Measurements from ENCODE around the gene ACTL7A.
"Not testable (repeated sequence)": the region's sequence is repeated elsewhere in the genome, so short reads cannot be mapped to it uniquely, and the experiment has no call there.

ACTL7A gene

GRCh38 chr9:108880738-108881316 is 18.8 kb downstream of the ACTL7A start:
- no peak for DNase-seq

DNA sequence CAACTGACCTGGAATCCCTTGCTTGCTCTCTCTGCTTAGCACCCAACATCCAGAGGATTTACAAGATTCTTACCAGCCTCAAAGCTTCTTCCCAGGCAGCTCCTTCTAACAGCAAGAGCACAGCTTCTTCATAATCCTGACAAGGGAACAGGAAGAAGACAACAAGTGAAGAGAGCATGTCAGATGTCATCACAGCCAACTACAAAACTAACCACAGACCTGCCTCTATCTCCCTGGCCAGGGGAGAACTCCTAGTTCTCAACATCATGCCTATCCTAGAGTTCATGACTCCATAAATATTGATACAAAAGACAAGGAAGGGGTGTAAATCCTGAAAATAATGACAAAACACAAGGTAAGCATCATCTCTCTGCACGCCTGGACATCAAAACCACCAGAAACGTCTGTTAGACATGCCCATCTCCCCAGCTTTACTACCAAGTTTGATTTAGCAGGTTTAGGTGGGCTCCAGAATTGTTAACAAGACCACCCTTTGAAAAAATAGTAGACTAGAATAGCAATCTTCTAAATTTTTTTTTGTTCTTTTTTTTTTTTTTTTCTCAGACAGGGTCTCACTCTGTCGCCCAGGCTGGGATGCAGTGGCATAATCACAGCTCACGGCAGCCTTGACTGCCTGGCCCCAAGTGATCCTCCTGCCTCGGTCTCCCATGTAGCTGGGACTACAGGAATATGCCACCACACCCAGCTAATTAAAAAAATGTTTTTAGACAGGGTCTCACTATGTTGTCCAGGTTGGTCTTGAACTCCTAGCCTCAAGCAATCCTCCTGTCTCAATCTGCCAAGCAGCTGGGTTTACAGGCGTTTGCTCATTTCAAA is 20.2 kb downstream of the ACTL7A start:
- DNase-seq, result no peak

- DNase-seq, result no peak
These were observed 21.0 kb downstream of the ACTL7A start for GRCh38 chr9:108883085-108883484.

DNA sequence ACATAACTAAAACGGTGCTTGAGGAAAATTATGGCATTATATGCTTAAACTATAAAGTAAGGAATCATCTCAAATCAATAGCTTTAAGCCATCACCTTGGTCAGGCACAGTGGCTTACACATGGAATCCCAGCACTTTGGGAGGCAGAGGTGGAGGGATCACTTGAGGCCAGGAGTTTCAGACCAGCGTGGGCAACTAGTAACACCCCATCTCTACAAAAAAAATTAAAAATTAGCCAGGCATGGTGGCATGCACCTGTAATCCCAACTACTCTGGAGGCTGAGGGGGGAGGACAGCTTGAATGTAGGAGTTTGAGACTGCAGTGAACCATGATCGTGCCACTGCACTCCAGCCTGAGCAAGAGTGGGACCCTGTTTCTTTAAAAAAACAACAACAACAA is 22.6 kb downstream of the ACTL7A start:
- no peak for DNase-seq

DNA sequence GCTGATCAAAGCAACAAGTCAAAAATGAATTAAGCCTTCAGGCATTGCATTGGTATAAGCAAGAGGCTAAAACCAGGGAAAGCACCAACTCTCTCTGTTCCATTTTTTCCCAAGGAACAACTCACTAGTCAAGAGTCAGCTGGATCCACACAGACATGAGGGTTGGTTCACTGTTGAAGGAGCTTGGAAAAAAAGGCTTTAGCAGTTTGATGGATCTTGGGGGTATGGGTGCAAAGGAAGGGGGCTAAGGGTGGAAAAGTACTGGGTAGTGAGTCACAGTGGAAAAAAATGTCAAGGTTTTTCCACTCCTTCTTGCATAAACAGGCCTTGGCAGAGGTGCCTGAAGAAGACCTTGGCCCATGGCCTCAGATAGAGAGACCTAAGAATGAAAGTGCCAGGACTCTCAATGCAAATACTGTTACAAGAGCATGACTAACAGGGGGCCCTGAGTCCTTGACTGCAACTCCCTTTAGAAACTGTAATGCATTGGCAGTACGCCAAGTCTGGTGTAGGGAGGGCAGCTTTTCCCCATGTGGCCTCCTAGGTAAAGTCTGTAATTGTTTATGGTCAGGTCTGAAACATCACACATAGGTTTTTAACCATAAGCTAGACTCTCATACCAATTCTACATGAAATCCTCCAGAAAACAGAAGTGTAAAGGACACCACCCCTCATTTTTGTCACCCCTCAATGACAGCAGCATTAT is 23.7 kb downstream of the ACTL7A start:
- DNase-seq, result peak; percentile 76

DNA sequence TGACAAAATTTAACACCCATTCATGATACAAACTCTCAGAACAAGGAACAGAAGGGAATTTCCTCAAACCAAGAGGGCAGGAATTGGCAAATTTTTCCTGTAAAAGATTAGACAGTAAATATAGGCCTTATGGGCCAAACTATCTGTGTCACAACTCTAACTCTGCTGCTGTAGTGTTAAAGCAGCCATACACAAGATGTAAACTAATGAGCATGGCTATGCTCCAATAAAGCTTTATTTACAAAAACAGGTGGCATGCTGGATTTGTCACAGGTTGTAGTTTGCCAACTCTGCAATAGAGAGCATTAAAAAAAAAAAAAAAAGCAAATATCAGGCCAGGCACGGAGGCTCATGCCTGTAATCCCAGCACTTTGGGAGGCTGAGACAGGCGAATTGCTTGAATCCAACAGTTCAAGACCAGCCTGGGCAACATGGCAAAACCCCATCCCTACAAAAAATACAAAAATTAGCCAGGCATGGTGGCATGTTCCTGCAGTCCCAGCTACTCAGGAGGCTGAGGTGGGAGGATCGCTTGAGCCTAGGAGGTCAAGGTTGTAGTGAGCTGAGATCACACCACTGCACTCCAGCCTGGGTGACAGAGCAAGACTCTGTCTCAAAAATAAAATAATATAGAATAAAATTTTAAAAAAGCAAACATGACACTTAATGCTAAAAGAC is 24.7 kb downstream of the ACTL7A start:
- not testable (repeated sequence) for DNase-seq

DNA sequence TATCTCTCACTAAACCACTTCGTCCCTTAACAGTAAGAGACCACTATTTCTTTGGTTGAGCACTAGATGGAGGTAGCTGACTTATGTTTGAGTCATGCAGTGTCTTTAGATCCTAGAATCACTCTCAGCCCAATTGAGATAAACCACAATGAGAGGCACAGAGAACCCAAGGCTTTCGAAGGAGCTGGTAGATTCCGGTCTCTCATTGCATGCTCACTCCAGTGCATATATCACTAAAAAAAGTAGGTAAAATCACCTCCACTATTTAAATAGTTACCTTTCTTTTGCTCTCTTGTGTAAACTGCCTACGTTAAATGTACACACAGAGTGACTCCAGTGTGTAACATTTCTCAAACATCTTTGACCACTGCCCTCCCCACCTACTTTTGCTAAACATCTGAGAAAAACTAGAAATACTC is 27.6 kb downstream of the ACTL7A start:
- no peak for DNase-seq

- DNase-seq, result no peak
These were observed 32.3 kb downstream of the ACTL7A start for GRCh38 chr9:108894225-108894997.

DNA sequence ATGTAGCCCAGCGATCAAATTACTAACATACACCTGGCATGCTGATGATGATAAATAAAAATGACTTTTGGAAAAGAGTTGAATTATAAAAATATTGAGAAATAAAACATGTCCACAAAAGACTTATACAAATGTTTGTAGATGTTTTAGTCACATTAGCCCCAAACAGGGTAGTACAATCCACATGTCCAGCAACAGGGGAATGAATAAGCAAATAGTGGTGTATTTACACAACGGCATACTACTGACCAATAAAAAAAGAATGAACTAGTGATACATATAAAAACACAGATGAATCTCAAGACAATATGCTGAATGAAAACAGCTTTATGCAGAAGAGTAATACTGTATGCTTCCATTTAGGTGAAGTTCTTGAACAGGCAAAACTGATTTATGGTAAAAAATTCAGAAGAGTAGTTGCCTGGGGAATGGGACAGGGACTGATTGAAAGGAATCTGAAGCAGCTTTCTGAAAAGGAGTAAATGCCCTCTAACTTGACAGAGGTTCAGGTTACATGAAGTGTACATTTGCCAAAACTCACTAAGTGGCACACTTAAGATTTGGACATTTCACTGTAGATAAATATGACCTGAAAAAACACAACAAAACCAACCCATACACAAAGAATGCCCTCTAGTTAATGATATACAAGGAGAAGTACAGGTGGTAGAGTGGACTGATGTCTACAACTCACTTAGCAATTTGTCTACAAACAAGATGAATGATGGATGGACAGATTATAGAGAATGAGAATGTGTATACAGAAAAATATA is 35.4 kb downstream of the ACTL7A start:
- DNase-seq, result no peak

DNA sequence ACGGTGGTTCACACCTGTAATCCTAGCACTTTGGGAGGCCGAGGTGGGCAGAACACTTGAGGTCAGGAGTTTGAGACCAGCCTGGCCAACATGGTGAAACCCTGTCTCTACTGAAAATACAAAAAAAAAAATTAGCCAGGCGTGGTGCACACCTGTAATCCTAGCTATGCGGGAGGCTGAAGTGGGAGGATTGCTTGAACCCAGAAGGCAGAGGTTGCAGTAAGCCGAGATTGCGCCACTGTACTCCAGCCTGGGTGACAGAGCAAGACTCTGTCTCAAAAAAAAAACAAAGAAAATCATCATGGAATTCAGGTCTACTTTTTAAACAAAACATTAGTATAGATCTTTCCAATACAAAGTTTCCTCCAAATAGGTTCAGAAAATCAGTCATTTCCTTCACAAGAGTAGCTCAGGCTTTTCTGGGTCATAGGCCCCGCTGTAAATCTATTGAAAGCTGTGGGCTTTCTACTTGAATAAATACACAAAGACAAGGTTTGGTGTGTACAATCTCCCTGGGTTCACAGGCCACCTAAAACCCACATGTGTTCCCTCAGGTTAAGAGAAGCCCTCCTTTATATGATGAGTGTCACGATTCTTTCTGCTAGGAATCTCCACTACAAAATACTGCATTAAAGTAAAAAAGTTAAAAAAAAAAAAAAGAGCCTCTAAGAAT is 37.1 kb downstream of the ACTL7A start:
- not testable (repeated sequence) for DNase-seq

- no peak for DNase-seq
These were observed 38.1 kb downstream of the ACTL7A start for GRCh38 chr9:108900176-108900575.

GRCh38 chr9:108903420-108904103 is 41.5 kb downstream of the ACTL7A start:
- DNase-seq, result no peak

GRCh38 chr9:108904161-108904560 is 42.1 kb downstream of the ACTL7A start:
- no peak for DNase-seq

DNA sequence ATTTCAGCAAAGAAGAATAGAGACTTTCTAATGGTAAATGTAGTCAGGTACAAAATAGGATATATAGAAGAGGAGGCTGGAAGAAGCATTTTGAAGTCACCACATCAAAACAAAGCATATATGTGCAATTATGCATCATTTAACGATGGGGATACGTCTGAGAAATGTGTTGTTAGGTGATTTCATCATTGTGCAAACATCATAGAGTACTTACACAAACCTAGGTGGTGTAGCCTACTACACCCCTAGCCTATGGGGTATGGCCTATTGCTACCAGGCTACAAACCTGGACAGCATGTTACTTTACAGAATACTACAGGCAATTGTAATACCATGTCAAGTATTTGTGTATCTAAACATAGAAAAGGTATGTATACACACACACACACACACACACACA is 43.4 kb downstream of the ACTL7A start:
- DNase-seq, result no peak

GRCh38 chr9:108910402-108910801 is 48.3 kb downstream of the ACTL7A start:
- DNase-seq, result no peak

- DNase-seq, result no peak
These were observed 48.8 kb downstream of the ACTL7A start for GRCh38 chr9:108910914-108911313.

DNA sequence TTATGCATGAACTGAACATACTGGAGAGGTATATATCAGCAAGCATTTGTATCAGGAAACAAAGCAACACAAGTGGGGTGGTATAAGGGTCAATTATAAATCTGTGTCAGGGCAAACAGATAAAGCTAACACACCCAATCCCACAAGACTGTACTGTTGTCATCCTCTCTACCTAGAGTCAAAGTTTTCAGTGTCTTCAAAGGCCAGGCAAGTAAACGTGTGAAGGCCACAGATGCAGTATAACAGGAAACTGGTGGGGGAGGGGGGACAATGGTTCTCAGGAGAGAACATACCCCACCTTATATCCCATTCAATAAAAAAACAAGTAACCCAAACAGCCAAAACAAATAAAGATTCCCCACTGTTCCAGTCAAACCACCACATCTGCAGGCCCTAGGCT is 49.8 kb downstream of the ACTL7A start:
- no peak for DNase-seq

All from HCEC 1CT (cell line).